NAMALWA (cell line): Measurements from ENCODE around the gene MCCC1.

Source experiments
- DNase-seq: peaks from one replicate; pipeline ENCODE4 v3.0.0-alpha.2; 2015; ENCODE audit warnings: low spot score

MCCC1 gene

GRCh38 chr3:183046883-183047282, 52.4 kb downstream of the MCCC1 start:
- DNase-seq = peak; percentile 48

- peak; percentile 60 for DNase-seq
Observed at GRCh38 chr3:183044547-183045229, 54.6 kb downstream of the MCCC1 start.

- DNase-seq = no peak
Observed at GRCh38 chr3:183038757-183039156, 60.5 kb downstream of the MCCC1 start.

- no peak for DNase-seq
Observed at GRCh38 chr3:183038221-183038620, 61.1 kb downstream of the MCCC1 start.

- no peak for DNase-seq
Observed at GRCh38 chr3:183033746-183034145, 65.5 kb downstream of the MCCC1 start.

- no peak for DNase-seq
Observed at GRCh38 chr3:183032880-183033555, 66.3 kb downstream of the MCCC1 start.

GRCh38 chr3:183031826-183032225, 67.5 kb downstream of the MCCC1 start:
- DNase-seq = no peak

- DNase-seq = no peak
Observed at GRCh38 chr3:183028416-183028815, 70.9 kb downstream of the MCCC1 start.

- no peak for DNase-seq
Observed at GRCh38 chr3:183027276-183027675, 72.0 kb downstream of the MCCC1 start.

GRCh38 chr3:183022936-183023516, 76.3 kb downstream of the MCCC1 start:
- DNase-seq = no peak

- DNase-seq = peak; percentile 12
Observed at GRCh38 chr3:183018421-183019192, 80.7 kb downstream of the MCCC1 start.

GRCh38 chr3:183015185-183015584, 84.1 kb downstream of the MCCC1 start:
- no peak for DNase-seq

GRCh38 chr3:183013856-183014255, 85.4 kb downstream of the MCCC1 start:
- DNase-seq = no peak

- DNase-seq = no peak
Observed at GRCh38 chr3:183013074-183013473, 86.2 kb downstream of the MCCC1 start.

- no peak for DNase-seq
Observed at GRCh38 chr3:183008800-183009199, 90.5 kb downstream of the MCCC1 start.

- no peak for DNase-seq
Observed at GRCh38 chr3:183008303-183008702, 91.0 kb downstream of the MCCC1 start.

- DNase-seq = no peak
Observed at GRCh38 chr3:183006396-183007002, 92.8 kb downstream of the MCCC1 start.

- DNase-seq = no peak
Observed at GRCh38 chr3:182999767-183000166, 99.5 kb downstream of the MCCC1 start.

- peak; percentile 55 for DNase-seq
Observed at GRCh38 chr3:182993486-182994201, 105.7 kb downstream of the MCCC1 start.

GRCh38 chr3:182989566-182989965, 109.7 kb downstream of the MCCC1 start:
- no peak for DNase-seq

- DNase-seq = no peak
Observed at GRCh38 chr3:182986021-182986420, 113.3 kb downstream of the MCCC1 start.

GRCh38 chr3:182983876-182984275, 115.4 kb downstream of the MCCC1 start:
- no peak for DNase-seq
